ENCODE results near the gene LAIR2.

The LAIR2 gene

DNA sequence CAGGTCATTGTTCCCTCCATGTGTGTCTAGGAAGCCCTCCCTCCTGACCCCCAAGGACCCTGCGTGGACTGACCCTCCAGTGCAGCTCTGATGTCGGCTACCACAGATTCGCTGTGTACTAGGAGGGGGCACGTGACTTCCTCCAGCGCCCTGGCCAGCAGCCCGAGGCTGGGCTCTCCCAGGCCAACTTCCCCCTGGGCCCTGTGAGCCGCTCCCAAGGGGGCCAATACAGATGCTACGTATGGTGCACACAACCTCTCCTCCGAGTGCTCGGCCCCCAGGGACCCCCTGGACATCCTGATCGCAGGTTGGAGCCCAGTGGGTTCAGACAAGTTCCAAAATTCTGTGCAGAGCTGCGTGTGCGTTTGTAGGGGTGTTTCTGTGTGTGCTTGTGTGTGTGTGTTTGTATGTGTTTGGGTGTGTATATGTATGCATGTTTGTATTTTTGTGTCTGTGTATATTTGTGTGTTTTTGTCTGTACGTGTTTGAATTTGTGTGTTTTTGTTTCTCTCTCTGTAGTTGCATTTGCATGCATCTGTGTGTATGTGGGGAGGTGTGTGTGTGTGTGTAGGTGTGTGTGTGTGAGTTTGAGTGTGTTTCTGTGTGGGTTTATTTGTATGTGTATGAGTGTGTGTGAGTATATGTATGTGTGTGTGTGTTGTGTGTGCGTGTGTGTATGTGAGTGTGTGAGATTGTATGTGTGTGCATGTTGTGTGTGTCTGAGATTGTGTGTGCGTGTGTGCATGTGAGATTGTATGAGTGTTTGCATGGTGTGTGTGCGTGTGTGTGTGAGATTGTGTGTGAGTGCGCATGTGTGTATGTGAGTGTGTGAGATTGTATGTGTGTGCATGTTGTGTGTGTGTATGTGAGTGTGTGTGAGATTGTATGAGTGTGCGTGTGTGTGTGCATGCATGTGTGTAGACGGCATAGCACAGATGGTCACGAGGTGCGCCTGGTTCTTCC is 49.6 kb downstream of the LAIR2 start:
- no peak overlapping the region for H3K27ac ChIP-seq (ENCODE audit: low read length)
- no peak overlapping the region for H3K9ac ChIP-seq (ENCODE audit: low read depth, low read length)
- H2AFZ ChIP-seq (ENCODE audit: low read depth, low read length): no peak overlapping the region

DNA sequence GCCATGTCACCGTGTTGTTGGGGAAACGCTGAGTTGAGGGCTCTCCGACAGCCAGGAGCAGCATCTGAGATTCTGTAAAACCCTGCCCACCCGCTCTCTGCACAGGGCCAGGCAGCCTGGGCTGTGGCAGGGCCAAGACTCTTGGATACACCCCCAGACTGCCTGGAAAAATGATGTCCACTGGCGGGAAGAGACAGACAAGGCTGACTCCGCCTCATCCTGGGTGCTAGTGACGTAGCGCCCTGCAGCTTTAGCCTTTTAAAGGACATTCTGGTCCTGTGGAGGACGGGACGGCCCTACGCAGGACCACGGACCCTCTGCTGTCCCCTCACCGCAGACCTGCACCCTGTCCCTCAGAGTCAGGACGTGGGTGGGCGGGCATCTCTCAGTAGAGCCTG is 50.3 kb downstream of the LAIR2 start:
- TF ChIP-seq EZH2 (IDR thresholded peaks at IDR 0.05; ENCODE audit: borderline replicate concordance, low read depth, low read length, severe bottlenecking) (no peak), CTCF (IDR thresholded peaks at IDR 0.05; ENCODE audit: borderline replicate concordance, extremely low read depth, low read length, poor library complexity, severe bottlenecking) (no peak)
- no peak overlapping the region for H3K9ac ChIP-seq (ENCODE audit: low read depth, low read length)
- no peak overlapping the region for H3K27ac ChIP-seq (ENCODE audit: low read length)
- no peaks in the 10 kb centered on the region for H3K79me2 ChIP-seq (ENCODE audit: insufficient read depth, low read length)
- H3K4me1 ChIP-seq (ENCODE audit: insufficient read depth, low read length): no peaks in the 10 kb centered on the region
- H4K20me1 ChIP-seq (ENCODE audit: insufficient read depth, low read length): 0 out of 2 replicates have a peak, but pooled peaks cover 2% of the 10 kb centered on the region
- no peak overlapping the region for H3K4me2 ChIP-seq (ENCODE audit: insufficient read depth, low read length)
- no peaks in the 10 kb centered on the region for H3K36me3 ChIP-seq (ENCODE audit: insufficient read depth, low read length)
- no peak overlapping the region for H3K4me3 ChIP-seq (ENCODE audit: low read depth in 1 of 2, low read length in 2 of 2)
- H2AFZ ChIP-seq (ENCODE audit: low read depth, low read length): no peak overlapping the region
- peaks cover 6% of the 10 kb centered on the region for H3K27me3 ChIP-seq (ENCODE audit: insufficient read depth, low read length, poor library complexity)
- ATAC-seq (ENCODE audit: insufficient read depth, low read depth) (no peak), DNase-seq (no peak)
- H3K9me3 ChIP-seq (ENCODE audit: insufficient read depth, low read length, severe bottlenecking): no peaks in the 10 kb centered on the region

More for the DNA sequence above, 49.6 kb downstream of the LAIR2 start:
- peaks cover 6% of the 10 kb centered on the region for H3K27me3 ChIP-seq (ENCODE audit: insufficient read depth, low read length, poor library complexity)
- no peak for DNase-seq
- H3K9me3 ChIP-seq (ENCODE audit: insufficient read depth, low read length, severe bottlenecking): no peaks in the 10 kb centered on the region
- no peaks in the 10 kb centered on the region for H3K4me1 ChIP-seq (ENCODE audit: insufficient read depth, low read length)
- TF ChIP-seq EZH2 (IDR thresholded peaks at IDR 0.05; ENCODE audit: borderline replicate concordance, low read depth, low read length, severe bottlenecking) (no peak), CTCF (IDR thresholded peaks at IDR 0.05; ENCODE audit: borderline replicate concordance, extremely low read depth, low read length, poor library complexity, severe bottlenecking) (no peak)
- no peaks in the 10 kb centered on the region for H3K79me2 ChIP-seq (ENCODE audit: insufficient read depth, low read length)
- 0 out of 2 replicates have a peak, but pooled peaks cover 2% of the 10 kb centered on the region for H4K20me1 ChIP-seq (ENCODE audit: insufficient read depth, low read length)
- no peak for ATAC-seq (ENCODE audit: insufficient read depth, low read depth)
- no peaks in the 10 kb centered on the region for H3K36me3 ChIP-seq (ENCODE audit: insufficient read depth, low read length)
- no peak overlapping the region for H3K4me3 ChIP-seq (ENCODE audit: low read depth in 1 of 2, low read length in 2 of 2)
- no peak overlapping the region for H3K4me2 ChIP-seq (ENCODE audit: insufficient read depth, low read length)

GRCh38 chr19:54554006-54554405 is 51.4 kb downstream of the LAIR2 start:
- no peak overlapping the region for H3K9ac ChIP-seq (ENCODE audit: low read depth, low read length)
- H3K4me3 ChIP-seq (ENCODE audit: low read depth in 1 of 2, low read length in 2 of 2): no peak overlapping the region
- no peaks in the 10 kb centered on the region for H3K79me2 ChIP-seq (ENCODE audit: insufficient read depth, low read length)
- DNase-seq (no peak), ATAC-seq (ENCODE audit: insufficient read depth, low read depth) (no peak)
- H3K36me3 ChIP-seq (ENCODE audit: insufficient read depth, low read length): no peaks in the 10 kb centered on the region
- no peak overlapping the region for H3K4me2 ChIP-seq (ENCODE audit: insufficient read depth, low read length)
- H3K4me1 ChIP-seq (ENCODE audit: insufficient read depth, low read length): no peaks in the 10 kb centered on the region
- no peak for TF ChIP-seq EZH2 (IDR thresholded peaks at IDR 0.05; ENCODE audit: borderline replicate concordance, low read depth, low read length, severe bottlenecking)
- H4K20me1 ChIP-seq (ENCODE audit: insufficient read depth, low read length): 0 out of 2 replicates have a peak, but pooled peaks cover under 1% of the 10 kb centered on the region
- H3K27me3 ChIP-seq (ENCODE audit: insufficient read depth, low read length, poor library complexity): peaks cover 6% of the 10 kb centered on the region
- no peak overlapping the region for H2AFZ ChIP-seq (ENCODE audit: low read depth, low read length)
- H3K27ac ChIP-seq (ENCODE audit: low read length): no peak overlapping the region
- no peaks in the 10 kb centered on the region for H3K9me3 ChIP-seq (ENCODE audit: insufficient read depth, low read length, severe bottlenecking)

DNA sequence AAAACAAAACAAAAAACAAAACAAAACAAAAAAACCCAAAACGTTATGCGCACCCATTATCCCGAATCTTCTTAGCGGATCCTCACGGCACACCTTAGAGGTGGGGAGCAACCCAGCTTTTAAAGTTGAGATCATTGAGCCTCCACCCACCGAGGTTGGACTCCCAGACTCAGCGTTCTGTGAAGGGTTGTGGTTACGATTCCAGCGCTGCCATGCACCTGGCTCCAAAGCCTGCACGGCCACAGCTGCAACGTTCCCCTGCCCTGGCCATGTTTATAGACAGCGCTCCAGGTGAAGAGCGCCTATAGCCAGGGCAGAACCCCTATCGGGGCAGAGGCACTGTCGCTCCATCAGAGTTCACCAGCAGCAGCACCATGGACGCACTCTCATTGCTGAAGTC is 52.3 kb downstream of the LAIR2 start:
- no peak overlapping the region for H3K27ac ChIP-seq (ENCODE audit: low read length)
- ATAC-seq (ENCODE audit: insufficient read depth, low read depth) (no peak), DNase-seq (no peak)
- no peaks in the 10 kb centered on the region for H3K36me3 ChIP-seq (ENCODE audit: insufficient read depth, low read length)
- peaks cover 6% of the 10 kb centered on the region for H3K27me3 ChIP-seq (ENCODE audit: insufficient read depth, low read length, poor library complexity)
- TF ChIP-seq EZH2 (IDR thresholded peaks at IDR 0.05; ENCODE audit: borderline replicate concordance, low read depth, low read length, severe bottlenecking) (no peak), CTCF (IDR thresholded peaks at IDR 0.05; ENCODE audit: borderline replicate concordance, extremely low read depth, low read length, poor library complexity, severe bottlenecking) (no peak)
- no peaks in the 10 kb centered on the region for H3K4me1 ChIP-seq (ENCODE audit: insufficient read depth, low read length)
- no peak overlapping the region for H3K9ac ChIP-seq (ENCODE audit: low read depth, low read length)
- H3K4me2 ChIP-seq (ENCODE audit: insufficient read depth, low read length): no peak overlapping the region
- H2AFZ ChIP-seq (ENCODE audit: low read depth, low read length): no peak overlapping the region
- H3K9me3 ChIP-seq (ENCODE audit: insufficient read depth, low read length, severe bottlenecking): no peaks in the 10 kb centered on the region
- H4K20me1 ChIP-seq (ENCODE audit: insufficient read depth, low read length): no peaks in the 10 kb centered on the region
- H3K4me3 ChIP-seq (ENCODE audit: low read depth in 1 of 2, low read length in 2 of 2): no peak overlapping the region
- H3K79me2 ChIP-seq (ENCODE audit: insufficient read depth, low read length): no peaks in the 10 kb centered on the region
